Measurements from ENCODE around the gene IFT52. TPM values are rescaled to one million over a fixed set of nuclear protein-coding genes. Genes with fewer than 3 reads are reported as not detected.

The IFT52 gene
- total RNA-seq, 2 donors from 2014 or later: 17.6 to 18.1 TPM

DNA sequence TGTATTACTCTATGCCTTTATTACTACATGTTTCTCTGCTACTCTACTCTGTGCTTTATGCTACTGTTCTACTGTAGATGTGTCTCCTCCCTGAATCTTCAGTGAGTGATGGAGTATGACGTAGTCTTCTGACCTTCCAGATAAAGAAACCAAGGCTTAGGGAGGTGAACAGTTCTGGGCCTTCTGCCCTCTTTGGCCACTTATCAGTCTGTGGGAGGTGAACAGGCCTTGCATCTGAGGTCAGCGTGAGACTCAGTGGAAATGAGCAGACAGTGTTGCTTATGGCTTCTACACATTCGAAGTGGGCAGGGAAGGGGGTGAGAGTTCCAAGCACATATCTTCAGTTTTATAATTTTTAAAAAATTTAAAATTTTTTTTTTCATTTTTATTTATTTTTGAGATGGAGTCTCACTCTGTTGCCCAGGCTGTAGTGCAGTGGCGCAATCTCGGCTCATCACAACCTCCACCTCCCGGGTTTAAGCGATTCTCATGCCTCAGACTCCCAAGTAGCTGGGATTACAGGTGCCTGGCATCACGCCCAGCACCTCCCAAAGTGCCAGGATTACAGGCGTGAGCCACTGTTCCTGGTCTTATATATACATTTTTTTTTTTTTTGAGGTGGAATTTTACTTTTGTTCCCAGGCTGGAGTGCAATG, 100.3 kb downstream of the IFT52 start:
- H3K36me3 ChIP-seq: no peaks in the 10 kb centered on the region
- H3K9me3 ChIP-seq: no peaks in the 10 kb centered on the region
- no peak overlapping the region for H3K27ac ChIP-seq
- ATAC-seq (ENCODE audit: insufficient number of reproducible peaks, low FRiP score, low read depth) (no peak), DNase-seq (ENCODE audit: low spot score) (no peak)
- H3K4me3 ChIP-seq: no peak overlapping the region
- no peaks in the 10 kb centered on the region for H3K4me1 ChIP-seq (ENCODE audit: control insufficient read depth in 1 of 2, low read depth in 2 of 2)
- no peaks in the 10 kb centered on the region for H3K27me3 ChIP-seq (replicated peaks; ENCODE audit: insufficient read depth)
- no peak for TF ChIP-seq CTCF (IDR thresholded peaks at IDR 0.05)

DNA sequence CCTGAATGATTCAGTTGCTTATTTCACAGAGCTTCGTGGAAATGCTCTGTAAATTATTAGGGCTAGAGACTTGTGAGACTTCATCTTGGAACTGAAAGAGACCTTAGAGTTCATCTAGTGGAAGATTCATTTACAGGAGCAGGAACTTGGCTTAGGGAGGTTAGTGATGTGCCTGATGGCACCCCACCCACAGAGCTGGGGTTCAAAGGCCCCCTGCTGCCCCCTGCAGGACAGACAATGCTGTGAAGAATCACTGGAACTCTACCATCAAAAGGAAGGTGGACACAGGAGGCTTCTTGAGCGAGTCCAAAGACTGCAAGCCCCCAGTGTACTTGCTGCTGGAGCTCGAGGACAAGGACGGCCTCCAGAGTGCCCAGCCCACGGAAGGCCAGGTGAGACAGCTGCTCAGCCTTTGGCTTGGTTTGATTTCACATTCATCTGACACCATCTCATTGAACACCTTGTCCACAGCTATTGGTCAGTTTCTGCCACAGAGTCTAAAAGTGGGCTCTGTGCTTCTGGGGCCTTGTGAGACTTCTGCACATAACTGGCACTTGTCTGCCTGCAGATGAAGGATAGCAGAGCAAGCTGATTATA, 101.3 kb downstream of the IFT52 start:
- no peak for DNase-seq (ENCODE audit: low spot score)
- no peak for ATAC-seq (ENCODE audit: insufficient number of reproducible peaks, low FRiP score, low read depth)
- no peaks in the 10 kb centered on the region for H3K4me1 ChIP-seq (ENCODE audit: control insufficient read depth in 1 of 2, low read depth in 2 of 2)
- no peaks in the 10 kb centered on the region for H3K9me3 ChIP-seq
- no peaks in the 10 kb centered on the region for H3K27me3 ChIP-seq (replicated peaks; ENCODE audit: insufficient read depth)
- H3K36me3 ChIP-seq: no peaks in the 10 kb centered on the region
- TF ChIP-seq CTCF (IDR thresholded peaks at IDR 0.05): no peak
- H3K27ac ChIP-seq: no peak overlapping the region
- H3K4me3 ChIP-seq: no peak overlapping the region

- DNase-seq (ENCODE audit: low spot score) (no peak), ATAC-seq (ENCODE audit: insufficient number of reproducible peaks, low FRiP score, low read depth) (no peak)
- Histone ChIP-seq H3K27ac (no peak overlapping the region), H3K4me1 (ENCODE audit: control insufficient read depth in 1 of 2, low read depth in 2 of 2) (no peaks in the 10 kb centered on the region), H3K27me3 (replicated peaks; ENCODE audit: insufficient read depth) (no peaks in the 10 kb centered on the region), H3K9me3 (no peaks in the 10 kb centered on the region), H3K4me3 (no peak overlapping the region), H3K36me3 (no peaks in the 10 kb centered on the region)
- TF ChIP-seq CTCF (IDR thresholded peaks at IDR 0.05): no peak
Observed at GRCh38 chr20:43694763-43695162, 104.0 kb downstream of the IFT52 start.

- Histone ChIP-seq H3K27ac (no peak overlapping the region), H3K36me3 (no peaks in the 10 kb centered on the region), H3K4me3 (no peak overlapping the region), H3K9me3 (no peaks in the 10 kb centered on the region), H3K27me3 (replicated peaks; ENCODE audit: insufficient read depth) (no peaks in the 10 kb centered on the region), H3K4me1 (ENCODE audit: control insufficient read depth in 1 of 2, low read depth in 2 of 2) (no peaks in the 10 kb centered on the region)
- DNase-seq (ENCODE audit: low spot score) (no peak), ATAC-seq (ENCODE audit: insufficient number of reproducible peaks, low FRiP score, low read depth) (no peak)
- no peak for TF ChIP-seq CTCF (IDR thresholded peaks at IDR 0.05)
Observed at GRCh38 chr20:43695571-43695970, 104.8 kb downstream of the IFT52 start.

Other genes with a start within 250 kb of the IFT52 start
- 10 to 100 TPM; 42.2 to 90.4 TPM for gene SRSF6, start 133.0 kb upstream of the IFT52 start, total RNA-seq
- gene L3MBTL1, start 83.2 kb upstream of the IFT52 start, total RNA-seq: 10 to 100 TPM; 15.3 to 21.4 TPM
- gene SGK2, start 31.9 kb upstream of the IFT52 start, total RNA-seq: 10 to 100 TPM in 1 of 2 donors, 1 to 10 TPM in 1; 2.4 to 11.6 TPM
- gene MYBL2, start 76.2 kb downstream of the IFT52 start, total RNA-seq: under 1 TPM; 0.78 to 0.81 TPM
- gene GTSF1L, start 136.1 kb downstream of the IFT52 start, total RNA-seq: not detected